ENCODE measurements around the gene AHNAK2.

DNA sequence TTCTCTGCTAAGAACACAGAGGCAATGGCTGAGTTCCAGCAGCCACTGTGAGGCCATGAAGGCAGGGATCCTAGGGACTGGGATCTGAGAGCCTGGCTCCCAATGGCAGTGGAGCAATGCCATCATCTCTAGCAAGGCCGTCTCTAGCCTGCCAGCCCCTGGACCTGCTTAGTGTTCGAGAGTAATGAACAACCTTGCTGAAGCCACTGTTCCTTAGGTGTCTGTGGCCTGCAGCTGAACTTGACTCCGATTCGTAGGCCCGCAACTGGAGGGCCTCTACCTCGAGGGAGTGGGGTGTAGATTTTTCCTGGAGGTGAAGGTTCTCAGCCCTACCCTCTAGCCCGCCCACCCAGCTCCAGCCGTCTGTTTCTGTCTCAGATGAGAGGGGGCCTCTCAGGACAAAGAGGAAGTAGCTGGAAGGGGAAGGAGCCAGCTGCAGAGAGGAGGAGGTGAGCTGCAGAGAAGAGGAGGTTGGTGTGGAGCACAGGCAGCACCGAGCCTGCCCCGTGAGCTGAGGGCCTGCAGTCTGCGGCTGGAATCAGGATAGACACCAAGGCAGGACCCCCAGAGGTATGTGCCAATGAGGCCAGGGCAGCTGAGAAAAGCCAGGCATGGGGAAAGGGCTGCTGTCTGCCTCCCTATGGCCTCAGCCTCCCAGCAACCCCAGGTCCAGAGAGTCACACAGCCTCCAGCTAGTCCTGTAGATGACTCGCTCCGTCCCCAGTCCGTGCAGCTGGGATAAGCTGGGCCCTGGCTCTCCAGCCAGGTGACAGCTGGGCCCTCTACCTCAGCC, 53.6 kb downstream of the AHNAK2 start, which contains the start of gene PLD4:
- TF ChIP-seq PPARA (CRISPR knock-in tag; IDR thresholded peaks at IDR 0.05; ENCODE audit: borderline replicate concordance) = no peak
- TF ChIP-seq, protein P1, sequence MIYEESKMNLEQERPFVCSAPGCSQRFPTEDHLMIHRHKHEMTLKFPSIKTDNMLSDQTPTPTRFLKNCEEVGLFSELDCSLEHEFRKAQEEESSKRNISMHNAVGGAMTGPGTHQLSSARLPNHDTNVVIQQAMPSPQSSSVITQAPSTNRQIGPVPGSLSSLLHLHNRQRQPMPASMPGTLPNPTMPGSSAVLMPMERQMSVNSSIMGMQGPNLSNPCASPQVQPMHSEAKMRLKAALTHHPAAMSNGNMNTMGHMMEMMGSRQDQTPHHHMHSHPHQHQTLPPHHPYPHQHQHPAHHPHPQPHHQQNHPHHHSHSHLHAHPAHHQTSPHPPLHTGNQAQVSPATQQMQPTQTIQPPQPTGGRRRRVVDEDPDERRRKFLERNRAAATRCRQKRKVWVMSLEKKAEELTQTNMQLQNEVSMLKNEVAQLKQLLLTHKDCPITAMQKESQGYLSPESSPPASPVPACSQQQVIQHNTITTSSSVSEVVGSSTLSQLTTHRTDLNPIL (CRISPR knock-in tag; IDR thresholded peaks at IDR 0.05; ENCODE audit: low read depth) = no peak
- TF ChIP-seq BACH2 (CRISPR knock-in tag; IDR thresholded peaks at IDR 0.05; ENCODE audit: borderline replicate concordance) = no peak
- no peak for TF ChIP-seq ARNTL (CRISPR knock-in tag; IDR thresholded peaks at IDR 0.05; ENCODE audit: borderline replicate concordance, low read depth)
- TF ChIP-seq ZFP30 (CRISPR knock-in tag; IDR thresholded peaks at IDR 0.05) = no peak
- TF ChIP-seq ESRRG (CRISPR knock-in tag; IDR thresholded peaks at IDR 0.05) = no peak
- TF ChIP-seq, protein P2, sequence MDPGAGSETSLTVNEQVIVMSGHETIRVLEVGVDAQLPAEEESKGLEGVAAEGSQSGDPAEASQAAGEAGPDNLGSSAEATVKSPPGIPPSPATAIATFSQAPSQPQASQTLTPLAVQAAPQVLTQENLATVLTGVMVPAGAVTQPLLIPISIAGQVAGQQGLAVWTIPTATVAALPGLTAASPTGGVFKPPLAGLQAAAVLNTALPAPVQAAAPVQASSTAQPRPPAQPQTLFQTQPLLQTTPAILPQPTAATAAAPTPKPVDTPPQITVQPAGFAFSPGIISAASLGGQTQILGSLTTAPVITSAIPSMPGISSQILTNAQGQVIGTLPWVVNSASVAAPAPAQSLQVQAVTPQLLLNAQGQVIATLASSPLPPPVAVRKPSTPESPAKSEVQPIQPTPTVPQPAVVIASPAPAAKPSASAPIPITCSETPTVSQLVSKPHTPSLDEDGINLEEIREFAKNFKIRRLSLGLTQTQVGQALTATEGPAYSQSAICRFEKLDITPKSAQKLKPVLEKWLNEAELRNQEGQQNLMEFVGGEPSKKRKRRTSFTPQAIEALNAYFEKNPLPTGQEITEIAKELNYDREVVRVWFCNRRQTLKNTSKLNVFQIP (CRISPR knock-in tag; IDR thresholded peaks at IDR 0.05; ENCODE audit: borderline replicate concordance, low read depth) = no peak
- no peak for TF ChIP-seq TCF4 (CRISPR knock-in tag; IDR thresholded peaks at IDR 0.05; ENCODE audit: borderline replicate concordance)
- no peak for TF ChIP-seq ISL1 (CRISPR knock-in tag; IDR thresholded peaks at IDR 0.05)
- TF ChIP-seq OSR1 (CRISPR knock-in tag; IDR thresholded peaks at IDR 0.05) = no peak

Measured in SK-N-SH treated with all-trans-retinoic acid at 6 μM for 48 hours (cell line).